Endothelial cell (in vitro differentiated cells): Measurements from ENCODE around the gene NOP53. TPM values are rescaled to one million over a fixed set of nuclear protein-coding genes. Genes with fewer than 3 reads are reported as not detected.

Experiments
- DNase-seq: peaks from one replicate; pipeline ENCODE4 v3.0.0; 2021; ENCODE audit warnings: low spot score
- H3K27ac Mint-ChIP-seq: one replicate; pipeline ENCODE4 v1.8.0; 2021; ENCODE audit warnings: mixed read lengths, inconsistent platforms; ENCODE audit not compliant: unreplicated experiment
- H3K27me3 Mint-ChIP-seq: one replicate; pipeline ENCODE4 v1.8.0; 2021; ENCODE audit warnings: mild to moderate bottlenecking, moderate library complexity, mixed read lengths, inconsistent platforms; ENCODE audit not compliant: unreplicated experiment
- H3K36me3 Mint-ChIP-seq: one replicate; pipeline ENCODE4 v1.8.0; 2021; ENCODE audit warnings: mild to moderate bottlenecking, low read depth, mixed read lengths, inconsistent platforms; ENCODE audit not compliant: unreplicated experiment
- H3K4me1 Mint-ChIP-seq: one replicate; pipeline ENCODE4 v1.8.0; 2021; ENCODE audit warnings: mild to moderate bottlenecking, mixed read lengths, inconsistent platforms; ENCODE audit not compliant: unreplicated experiment
- H3K4me3 Mint-ChIP-seq: one replicate; pipeline ENCODE4 v1.8.0; 2021; ENCODE audit warnings: mild to moderate bottlenecking, mixed read lengths, inconsistent platforms; ENCODE audit not compliant: unreplicated experiment
- H3K9me3 Mint-ChIP-seq: one replicate; pipeline ENCODE4 v1.8.0; 2021; ENCODE audit warnings: mixed read lengths, inconsistent platforms; ENCODE audit not compliant: unreplicated experiment
- total RNA-seq: library from RNA; stranded (reverse); fragmentation: NEBNext Ultra II Directional; extraction: Animal tissue kit (Norgen Biotek cat#: 25700); gene quantifications from one replicate; pipeline ENCODE4 v1.2.1, GENCODE V29; 2021; ENCODE audit not compliant: unreplicated experiment
- TF ChIP-seq, protein P1 (sequence below): fragments of 200-600 bp; sonication (generic); IDR thresholded peaks from one replicate; pipeline ENCODE4 v1.5.0; 2021; ENCODE audit warnings: antibody characterized with exemption; ENCODE audit not compliant: unreplicated experiment

NOP53 gene
- total RNA-seq, 1 donor from 2014 or later, result 324 TPM

DNA sequence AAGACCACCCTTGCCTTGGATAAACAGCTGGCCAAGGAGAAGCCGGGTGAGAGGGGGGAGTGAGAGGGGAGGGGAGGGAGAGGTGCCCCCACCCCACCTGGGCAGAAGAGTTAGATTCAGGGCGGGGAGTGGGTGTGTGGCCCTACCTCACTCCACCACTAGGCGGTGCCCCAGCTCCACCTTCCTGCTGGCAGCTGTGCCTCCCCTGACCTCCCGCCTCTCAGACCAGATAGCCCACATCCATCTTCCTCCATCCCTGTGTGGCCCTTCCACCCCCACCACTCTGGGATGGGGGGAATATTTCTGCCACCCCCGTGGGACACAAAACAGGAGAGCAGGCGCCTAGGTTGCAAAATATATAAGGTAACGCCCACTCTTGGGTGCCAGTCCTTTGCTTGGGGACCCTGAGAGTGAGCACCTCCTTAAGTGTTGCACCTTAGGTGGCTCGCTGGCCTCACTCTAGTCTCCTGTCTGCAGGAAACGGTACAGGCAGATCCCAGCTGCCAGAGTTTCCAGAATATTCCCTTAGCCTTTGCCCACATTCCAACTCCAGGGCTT is 45.9 kb upstream of the NOP53 start:
- H3K4me1 Mint-ChIP-seq, result peaks cover 2% of the 10 kb centered on the region
- H3K4me3 Mint-ChIP-seq, result no peak overlapping the region
- no peaks in the 10 kb centered on the region for H3K9me3 Mint-ChIP-seq
- peak; percentile 74 for DNase-seq
- TF ChIP-seq, protein P1, sequence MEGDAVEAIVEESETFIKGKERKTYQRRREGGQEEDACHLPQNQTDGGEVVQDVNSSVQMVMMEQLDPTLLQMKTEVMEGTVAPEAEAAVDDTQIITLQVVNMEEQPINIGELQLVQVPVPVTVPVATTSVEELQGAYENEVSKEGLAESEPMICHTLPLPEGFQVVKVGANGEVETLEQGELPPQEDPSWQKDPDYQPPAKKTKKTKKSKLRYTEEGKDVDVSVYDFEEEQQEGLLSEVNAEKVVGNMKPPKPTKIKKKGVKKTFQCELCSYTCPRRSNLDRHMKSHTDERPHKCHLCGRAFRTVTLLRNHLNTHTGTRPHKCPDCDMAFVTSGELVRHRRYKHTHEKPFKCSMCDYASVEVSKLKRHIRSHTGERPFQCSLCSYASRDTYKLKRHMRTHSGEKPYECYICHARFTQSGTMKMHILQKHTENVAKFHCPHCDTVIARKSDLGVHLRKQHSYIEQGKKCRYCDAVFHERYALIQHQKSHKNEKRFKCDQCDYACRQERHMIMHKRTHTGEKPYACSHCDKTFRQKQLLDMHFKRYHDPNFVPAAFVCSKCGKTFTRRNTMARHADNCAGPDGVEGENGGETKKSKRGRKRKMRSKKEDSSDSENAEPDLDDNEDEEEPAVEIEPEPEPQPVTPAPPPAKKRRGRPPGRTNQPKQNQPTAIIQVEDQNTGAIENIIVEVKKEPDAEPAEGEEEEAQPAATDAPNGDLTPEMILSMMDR, result peak; percentile 86
- no peak overlapping the region for H3K27ac Mint-ChIP-seq
- peaks cover 7% of the 10 kb centered on the region for H3K27me3 Mint-ChIP-seq
- peaks cover 26% of the 10 kb centered on the region for H3K36me3 Mint-ChIP-seq

DNA sequence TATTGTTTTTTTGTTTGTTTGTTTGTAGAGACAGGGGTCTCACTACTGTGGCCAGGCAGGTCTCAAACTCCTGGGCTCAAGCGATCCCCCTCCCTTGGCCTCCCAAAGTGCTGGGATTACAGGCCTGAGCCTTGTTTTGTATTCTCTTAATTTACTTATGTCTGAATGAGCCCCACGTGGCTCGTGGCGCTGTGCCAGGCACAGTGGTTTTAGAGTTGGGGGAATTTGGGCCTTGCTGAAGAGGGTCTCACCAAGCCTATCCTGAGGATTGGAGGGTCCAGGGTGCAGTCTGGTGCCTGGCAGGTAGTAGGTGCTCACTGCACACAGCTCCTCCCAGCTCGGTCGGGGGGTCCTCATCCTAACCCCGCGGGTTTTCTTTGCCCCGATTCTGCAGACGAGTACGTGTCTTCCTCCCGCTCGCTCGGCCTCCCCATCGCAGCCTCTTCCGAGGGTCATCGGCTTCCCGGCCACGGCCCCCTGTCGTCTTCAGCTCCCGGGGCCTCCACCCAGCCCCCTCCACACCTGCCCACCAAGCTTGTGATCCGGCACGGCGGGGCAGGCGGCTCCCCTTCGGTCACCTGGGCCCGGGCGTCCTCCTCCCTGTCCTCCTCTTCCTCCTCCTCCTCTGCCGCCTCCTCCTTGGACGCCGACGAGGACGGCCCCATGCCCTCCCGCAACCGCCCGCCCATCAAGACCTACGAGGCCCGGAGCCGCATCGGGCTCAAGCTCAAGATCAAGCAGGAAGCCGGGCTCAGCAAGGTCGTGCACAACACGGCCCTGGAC is 44.2 kb upstream of the NOP53 start:
- Mint-ChIP-seq H3K4me1 (peaks cover 2% of the 10 kb centered on the region), H3K27me3 (peaks cover 4% of the 10 kb centered on the region), H3K36me3 (peaks cover 19% of the 10 kb centered on the region), H3K27ac (no peak overlapping the region), H3K9me3 (no peaks in the 10 kb centered on the region), H3K4me3 (no peak overlapping the region)
- DNase-seq, result no peak
- TF ChIP-seq, protein P1, result no peak

DNA sequence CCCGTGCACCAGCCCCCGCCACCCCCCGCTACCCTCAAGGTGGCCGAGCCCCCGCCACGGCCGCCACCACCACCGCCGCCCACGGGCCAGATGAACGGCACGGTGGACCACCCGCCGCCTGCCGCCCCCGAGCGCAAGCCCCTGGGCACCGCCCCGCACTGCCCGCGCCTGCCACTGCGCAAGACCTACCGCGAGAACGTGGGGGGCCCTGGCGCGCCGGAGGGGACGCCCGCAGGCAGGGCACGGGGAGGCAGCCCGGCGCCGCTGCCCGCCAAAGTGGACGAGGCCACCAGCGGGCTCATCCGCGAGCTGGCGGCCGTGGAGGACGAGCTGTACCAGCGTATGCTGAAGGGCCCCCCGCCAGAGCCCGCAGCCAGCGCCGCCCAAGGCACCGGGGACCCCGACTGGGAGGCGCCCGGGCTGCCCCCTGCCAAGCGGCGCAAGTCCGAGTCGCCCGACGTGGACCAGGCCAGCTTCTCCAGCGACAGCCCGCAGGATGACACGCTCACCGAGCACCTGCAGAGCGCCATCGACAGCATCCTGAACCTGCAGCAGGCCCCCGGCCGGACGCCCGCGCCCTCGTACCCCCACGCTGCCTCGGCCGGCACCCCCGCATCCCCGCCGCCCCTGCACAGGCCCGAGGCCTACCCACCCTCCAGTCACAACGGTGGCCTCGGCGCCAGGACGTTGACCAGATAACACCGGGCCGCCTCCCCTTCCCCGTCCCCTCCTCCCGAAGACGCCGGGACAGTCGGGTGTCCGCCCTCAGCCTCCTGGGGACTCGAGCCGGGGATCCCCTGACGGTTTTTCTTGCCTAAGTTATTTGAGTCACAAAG is 43.4 kb upstream of the NOP53 start:
- H3K27ac Mint-ChIP-seq, result no peak overlapping the region
- peaks cover 4% of the 10 kb centered on the region for H3K27me3 Mint-ChIP-seq
- H3K36me3 Mint-ChIP-seq, result peaks cover 19% of the 10 kb centered on the region
- TF ChIP-seq, protein P1, result no peak
- no peak for DNase-seq
- H3K9me3 Mint-ChIP-seq, result no peaks in the 10 kb centered on the region
- peaks cover 2% of the 10 kb centered on the region for H3K4me1 Mint-ChIP-seq
- no peak overlapping the region for H3K4me3 Mint-ChIP-seq

DNA sequence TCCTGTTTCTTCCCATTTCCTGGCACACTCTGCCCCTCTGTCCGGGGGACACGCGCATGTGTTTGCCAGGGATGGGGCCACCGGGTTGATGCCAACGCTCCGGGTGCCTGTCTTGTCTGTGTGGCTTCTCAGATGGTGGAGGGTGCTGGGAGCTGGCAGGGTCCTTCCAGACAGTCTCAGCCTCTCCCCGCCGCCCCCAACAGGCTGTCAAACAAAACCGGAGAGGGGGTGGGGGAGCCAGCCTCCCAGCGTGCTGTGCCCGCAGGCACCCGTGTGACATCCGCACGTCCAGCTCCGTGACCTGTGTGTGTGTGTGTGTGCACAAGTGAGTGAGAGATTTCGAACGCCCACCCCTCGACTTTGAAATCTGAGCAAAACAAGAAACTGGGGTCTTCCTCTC is 42.7 kb upstream of the NOP53 start:
- Mint-ChIP-seq H3K4me3 (peak overlapping the region; percentile 54), H3K4me1 (peaks cover 2% of the 10 kb centered on the region), H3K27ac (peak overlapping the region; percentile 44), H3K9me3 (no peaks in the 10 kb centered on the region), H3K36me3 (peaks cover 19% of the 10 kb centered on the region), H3K27me3 (peaks cover 5% of the 10 kb centered on the region)
- DNase-seq, result no peak
- TF ChIP-seq, protein P1, result no peak
